C4-2B (cell line): ENCODE data around the gene PTCD2.

Experiments used
- CTCF ChIP-seq: fragments of 450-650 bp; conservative IDR thresholded peaks from 2 replicates; pipeline ENCODE4 v1.5.1; 2017; ENCODE audit warnings: mild to moderate bottlenecking
- ZFX ChIP-seq: fragments of 450-650 bp; IDR thresholded peaks from 2 replicates; pipeline ENCODE4 v1.6.1; 2017

GRCh38 chr5:72325566-72326305 is 5.6 kb downstream of the PTCD2 start:
- TF ChIP-seq CTCF (no peak), ZFX (no peak)
